Heart left ventricle (tissue), 16 donors: ENCODE measurements around the gene ITGA3. TPM values are rescaled to one million over a fixed set of nuclear protein-coding genes. Genes with fewer than 3 reads are reported as not detected.
A peak's percentile ranks its signal among the peaks of the same experiment; 100 is the strongest.

ENCODE experiments used
- ATAC-seq, 4 donors: fragments of 200-7000 bp; cut with Tn5 transposase; one replicate each; pipeline ENCODE4 v1.9.1; 2020 to 2022; ENCODE audit warnings: moderate library complexity in 4 of 4, mild to moderate bottlenecking in 3 of 4, moderate number of reproducible peaks in 1 of 4
- DNase-seq, 5 donors: peaks; one replicate each; pipeline ENCODE4 v3.0.0-alpha.2; 2020
- H3K27ac ChIP-seq, 12 donors: fragments of 200-600 bp; sonication (generic) in 4 of 12; one replicate each; pipeline versions ENCODE4 v1.5.0 to v1.8.0; 2016 to 2022; ENCODE audit warnings: mild to moderate bottlenecking in 2 of 12
- H3K27me3 ChIP-seq, 9 donors: fragments of 200-600 bp; sonication (generic) in 2 of 9; one replicate each; pipeline versions ENCODE4 v1.5.1 to v1.8.0; 2016 to 2022; ENCODE audit warnings: mild to moderate bottlenecking in 3 of 9
- H3K36me3 ChIP-seq, 9 donors: fragments of 200-600 bp; sonication (generic) in 2 of 9; one replicate each; pipeline versions ENCODE4 v1.5.0 to v1.8.0; 2018 to 2022; ENCODE audit warnings: mild to moderate bottlenecking in 2 of 9
- H3K4me1 ChIP-seq, 12 donors: fragments of 200-600 bp; sonication (generic) in 4 of 12; one replicate each; pipeline versions ENCODE4 v1.5.0 to v1.8.0; 2016 to 2022; ENCODE audit warnings: mild to moderate bottlenecking in 3 of 12
- H3K4me3 ChIP-seq, 12 donors: fragments of 200-600 bp; sonication (generic) in 4 of 12; one replicate each; pipeline versions ENCODE4 v1.5.0 to v1.8.0; 2017 to 2022; ENCODE audit warnings: mild to moderate bottlenecking in 9 of 12, moderate library complexity in 4 of 12
- H3K9me3 ChIP-seq, 12 donors: fragments of 200-600 bp; sonication (generic) in 4 of 12; one replicate each; pipeline versions ENCODE4 v1.5.0 to v1.8.0; 2016 to 2022; ENCODE audit warnings: mild to moderate bottlenecking in 1 of 12
- POLR2A ChIP-seq, 2 donors: fragments of 450-650 bp; IDR thresholded peaks; one replicate each; pipeline ENCODE4 v1.6.1; 2017; ENCODE audit warnings: antibody characterized with exemption in 2 of 2, mild to moderate bottlenecking in 2 of 2, moderate library complexity in 2 of 2
- WGBS, 4 donors: extraction: QIAGEN DNeasy Blood & Tissue Kit in 2 of 4; methylation state at CpG; one replicate each; pipeline versions ENCODE4 v1.1.5 to v1.1.7; 2013 to 2018; 5-methylcytosine and 5-hydroxymethylcytosine counted together
- intact Hi-C, 10 donors: fragments of 100-400 bp; cut with DNase I; formaldehyde crosslinking; loops; one replicate each; pipeline versions ENCODE4 v1.11.1 to v1.14.2; 2022
- polyA plus RNA-seq, 2 donors: library from polyadenylated mRNA; stranded (reverse); fragments of 200-250 nt; gene quantifications; one replicate each; pipeline ENCODE4 v1.2.3, GENCODE V29; 2013
- total RNA-seq, 9 donors: library from RNA; depleted of rRNA in 2 of 9; stranded (reverse); fragments of >200 nt in 2 of 9; fragmentation: NEBNext Ultra II Directional in 3 of 9; extraction: Animal tissue kit (Norgen Biotek cat#: 25700) in 3 of 9; gene quantifications; one replicate each; pipeline versions ENCODE4 v1.1.0 to v1.2.4, GENCODE V29; 2016 to 2023
- TF ChIP-seq, protein P1 (sequence below), 12 donors: fragments of 200-600 bp; sonication (generic) in 4 of 12; IDR thresholded peaks; one replicate each; pipeline versions ENCODE4 v1.5.0 to v1.8.0; 2018 to 2022; ENCODE audit warnings: antibody characterized with exemption in 12 of 12, mild to moderate bottlenecking in 5 of 12
- donor health status: ischemic (EF 13 %, LVEDD 7.1; RV severe dilation, severe dysfunction).
- donor health status: healthy with polysubstance abuse.
- donor health status: DM: no; HTN: yes; CAD: no.
- donor health status: DM: no; HTN: no; CAD: no.
- donor health status: ischemic (EF 25% LVEDD 6.9; RV normal size, moderate dysfunction).
- donor health status: ischemic (EF 25% LVEDD 5.7; RV mildly dilated, moderate dysfunction).
- donor health status: healthy.
- donor health status: DM: yes; HTN: yes; CAD: no.
- donor health status: ischemic (EF 35%, LVEDD 5.7; RV mildly dilated, moderate dysfunction).
- donor health status: nonischemic (EF 11% LVEDD 7.7; RV severe dilation, severe dysfunction).
- donor health status: DM: yes; HTN: yes; CAD: no.
- donor health status: PGD.
- donor health status: ischemic (EF 29% LVEDD 5.4; RV normal size, mild dysfunction).
- donor health status: nonischemic (EF 23%, LVEDD 6.1; RV moderate dilation, normal function).

Gene ITGA3
- total and polyA plus RNA-seq, 11 donors = 16.8 to 72.9 (median 23.6) TPM

- intact Hi-C loops = loop anchor here in 2 of 10 donors (10.0 kb wide), 1 partner anchor 273 kb away; no protein-coding TSS in a partner anchor
- no peak overlapping the region for H3K4me3 ChIP-seq
- WGBS, 4 donors = 94 to 99% (median 95%) methylated on average over 6 of the region's 6 CpGs
- no peak for TF ChIP-seq POLR2A (IDR thresholded peaks at IDR 0.05)
- TF ChIP-seq, protein P1, sequence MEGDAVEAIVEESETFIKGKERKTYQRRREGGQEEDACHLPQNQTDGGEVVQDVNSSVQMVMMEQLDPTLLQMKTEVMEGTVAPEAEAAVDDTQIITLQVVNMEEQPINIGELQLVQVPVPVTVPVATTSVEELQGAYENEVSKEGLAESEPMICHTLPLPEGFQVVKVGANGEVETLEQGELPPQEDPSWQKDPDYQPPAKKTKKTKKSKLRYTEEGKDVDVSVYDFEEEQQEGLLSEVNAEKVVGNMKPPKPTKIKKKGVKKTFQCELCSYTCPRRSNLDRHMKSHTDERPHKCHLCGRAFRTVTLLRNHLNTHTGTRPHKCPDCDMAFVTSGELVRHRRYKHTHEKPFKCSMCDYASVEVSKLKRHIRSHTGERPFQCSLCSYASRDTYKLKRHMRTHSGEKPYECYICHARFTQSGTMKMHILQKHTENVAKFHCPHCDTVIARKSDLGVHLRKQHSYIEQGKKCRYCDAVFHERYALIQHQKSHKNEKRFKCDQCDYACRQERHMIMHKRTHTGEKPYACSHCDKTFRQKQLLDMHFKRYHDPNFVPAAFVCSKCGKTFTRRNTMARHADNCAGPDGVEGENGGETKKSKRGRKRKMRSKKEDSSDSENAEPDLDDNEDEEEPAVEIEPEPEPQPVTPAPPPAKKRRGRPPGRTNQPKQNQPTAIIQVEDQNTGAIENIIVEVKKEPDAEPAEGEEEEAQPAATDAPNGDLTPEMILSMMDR (IDR thresholded peaks at IDR 0.05) = no peak
- peaks cover 0 to 11% (median under 1%) of the 10 kb centered on the region in 12 donors for H3K4me1 ChIP-seq
- DNase-seq (no peak), ATAC-seq (no peak)
- no peaks in the 10 kb centered on the region for H3K9me3 ChIP-seq
- H3K27ac ChIP-seq = no peak overlapping the region
- no peaks in the 10 kb centered on the region for H3K36me3 ChIP-seq
- H3K27me3 ChIP-seq = no peaks in the 10 kb centered on the region
Observed at GRCh38 chr17:50021681-50022370, 34.1 kb upstream of the ITGA3 start.

DNA sequence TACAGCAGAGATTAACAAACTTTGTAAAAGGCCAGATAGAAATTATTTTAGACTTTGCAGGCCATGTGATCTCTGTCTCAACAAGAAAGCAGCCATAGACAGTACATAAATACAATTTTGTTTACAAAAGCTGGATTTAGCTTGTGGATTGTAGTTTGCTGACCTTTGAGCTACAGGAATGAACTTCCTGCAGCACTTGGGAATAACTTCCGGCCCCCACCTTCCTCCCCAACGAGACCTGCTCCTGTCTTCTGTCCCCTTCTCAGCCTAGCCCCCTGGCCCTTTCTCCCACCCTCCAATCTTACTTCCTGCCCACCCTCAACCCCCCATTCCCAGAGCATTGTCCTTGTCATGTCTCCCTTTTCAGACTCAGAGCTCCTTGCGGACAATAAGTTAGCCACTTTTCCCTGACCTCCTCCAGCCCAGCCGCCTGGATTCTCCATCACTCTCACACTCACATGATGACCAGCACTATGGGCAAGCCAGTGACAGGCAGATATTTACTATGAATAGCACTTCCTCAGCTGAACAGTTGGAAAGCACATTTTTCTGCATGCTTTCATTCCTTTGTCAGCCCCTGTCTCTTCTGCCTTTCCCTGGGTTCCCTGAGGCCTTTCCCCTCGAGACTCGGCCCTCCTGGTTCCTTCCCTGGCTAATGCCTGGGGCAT, 33.3 kb upstream of the ITGA3 start:
- Histone ChIP-seq H3K27ac (no peak overlapping the region), H3K9me3 (no peaks in the 10 kb centered on the region), H3K4me1 (peaks cover 3 to 18% (median 8%) of the 10 kb centered on the region in 12 donors), H3K4me3 (no peak overlapping the region), H3K27me3 (peaks cover 0 to 5% (median 0%) of the 10 kb centered on the region in 9 donors), H3K36me3 (no peaks in the 10 kb centered on the region)
- ATAC-seq = peak in 1 of 4 donors; percentile 47
- 40 to 53% (median 45%) methylated on average over 6 of the region's 6 CpGs for WGBS, 4 donors
- intact Hi-C loops = loop anchor here in 2 of 10 donors (10.0 kb wide), 1 partner anchor 272 kb away; no protein-coding TSS in a partner anchor
- no peak for DNase-seq
- TF ChIP-seq, protein P1 (IDR thresholded peaks at IDR 0.05) = no peak
- TF ChIP-seq POLR2A (IDR thresholded peaks at IDR 0.05) = no peak

DNA sequence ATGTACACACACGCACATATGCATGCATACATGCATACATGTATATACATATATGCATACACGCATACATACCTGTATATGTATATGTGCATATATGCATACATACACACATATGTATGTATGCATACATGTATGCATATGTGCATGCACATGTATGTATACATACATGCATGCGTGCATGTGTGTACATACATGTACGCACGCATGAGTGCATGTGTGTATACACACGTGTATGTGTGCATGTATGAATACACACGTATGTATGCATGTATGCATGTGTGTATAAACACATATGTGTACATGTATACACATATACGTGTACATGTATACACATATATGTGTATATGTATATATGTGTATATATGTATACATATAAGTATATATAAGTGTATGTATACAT, 32.4 kb upstream of the ITGA3 start:
- ATAC-seq = no peak
- Histone ChIP-seq H3K4me3 (no peak overlapping the region), H3K36me3 (no peaks in the 10 kb centered on the region), H3K4me1 (peaks cover 3 to 23% (median 10%) of the 10 kb centered on the region in 12 donors), H3K27ac (no peak overlapping the region), H3K27me3 (peaks cover 0 to 10% (median 0%) of the 10 kb centered on the region in 9 donors), H3K9me3 (no peaks in the 10 kb centered on the region)
- intact Hi-C loops = loop anchor here in 2 of 10 donors (10.0 kb wide), 1 partner anchor 271 kb away; no protein-coding TSS in a partner anchor
- TF ChIP-seq POLR2A (IDR thresholded peaks at IDR 0.05) = no peak
- TF ChIP-seq, protein P1 (IDR thresholded peaks at IDR 0.05) = no peak
- DNase-seq = no peak
- WGBS, 4 donors = 64 to 67% (median 65%) methylated on average over 8 of the region's 8 CpGs

GRCh38 chr17:50024808-50025207, 31.1 kb upstream of the ITGA3 start:
- Histone ChIP-seq H3K4me3 (no peak overlapping the region), H3K9me3 (no peaks in the 10 kb centered on the region), H3K27ac (no peak overlapping the region), H3K27me3 (peaks cover 0 to 10% (median 0%) of the 10 kb centered on the region in 9 donors), H3K36me3 (no peaks in the 10 kb centered on the region), H3K4me1 (peaks cover 3 to 23% (median 10%) of the 10 kb centered on the region in 12 donors)
- WGBS, 4 donors = 35 to 52% (median 42%) methylated on average over 7 of the region's 7 CpGs
- DNase-seq (no peak), ATAC-seq (no peak)
- intact Hi-C loops = loop anchor here in 3 of 10 donors (5.0 to 10.0 kb wide), 3 partner anchors 37 to 270 kb away; no protein-coding TSS in a partner anchor
- TF ChIP-seq, protein P1 (IDR thresholded peaks at IDR 0.05) = no peak
- TF ChIP-seq POLR2A (IDR thresholded peaks at IDR 0.05) = no peak
